Gastrocnemius medialis (tissue), 4 donors: ENCODE results near the gene CA10.

Source experiments
- CTCF ChIP-seq, 5 experiments: fragments of 450-650 bp in 3 of 5; fragments of 200-600 bp in 2 of 5; sonication (generic) in 2 of 5; IDR thresholded peaks in 4 of 5; conservative IDR thresholded peaks in 1 of 5; 1 replicate in 4 of 5; 2 replicates in 1 of 5; pipeline ENCODE4 v1.5.1; 2016 to 2019; ENCODE audit warnings: antibody characterized with exemption in 5 of 5, mild to moderate bottlenecking in 3 of 5, moderate library complexity in 3 of 5
- POLR2A ChIP-seq, 2 donors: fragments of 450-650 bp; IDR thresholded peaks; one replicate each; pipeline ENCODE4 v1.6.1; 2017; ENCODE audit warnings: antibody characterized with exemption in 2 of 2, mild to moderate bottlenecking in 2 of 2, moderate library complexity in 2 of 2

GRCh38 chr17:51612692-51613091 lies 545.8 kb downstream of the CA10 start:
- TF ChIP-seq CTCF (IDR thresholded peaks at IDR 0.05 in 4 of 5, conservative IDR thresholded peaks at IDR 0.05 in 1 of 5) (no peak), POLR2A (IDR thresholded peaks at IDR 0.05) (no peak)
